ENCODE measurements around the gene DDX5.
"Not testable (repeated sequence)": the region's sequence is repeated elsewhere in the genome, so short reads cannot be mapped to it uniquely, and the experiment has no call there.

Gene DDX5

GRCh38 chr17:64508683-64509082 lies 2.6 kb upstream of the DDX5 start:
- DNase-seq, result no peak

GRCh38 chr17:64507413-64507782 lies 1.3 kb upstream of the DDX5 start:
- peak in 21 of 56 donors; percentile 2 to 60 (median 37) for DNase-seq

GRCh38 chr17:64506576-64507412 lies 705 bp upstream of the DDX5 start, which contains the start of gene CEP95:
Gene CEP95 (plus strand): TSS chr17:64506977. CDS start chr17:64507098, 121 bp downstream.
- DNase-seq, result peak; percentile 86 to 100 (median 97)

GRCh38 chr17:64505340-64506200 lies 519 bp downstream of the DDX5 start:
- DNase-seq, result peak in 55 of 56 donors; percentile 17 to 92 (median 79)

GRCh38 chr17:64504769-64505339 lies 1.2 kb downstream of the DDX5 start:
- peak in 3 of 56 donors; percentile 23 to 52 (median 49) for DNase-seq

- no peak for DNase-seq
These were observed 2.0 kb downstream of the DDX5 start for GRCh38 chr17:64503821-64504768.

- DNase-seq, result no peak
These were observed 2.7 kb downstream of the DDX5 start for GRCh38 chr17:64503341-64503740.

- DNase-seq, result no peak
These were observed 3.3 kb downstream of the DDX5 start for GRCh38 chr17:64502809-64503208.

GRCh38 chr17:64502021-64502420 lies 4.1 kb downstream of the DDX5 start:
- DNase-seq, result no peak

GRCh38 chr17:64500862-64501765 lies 5.0 kb downstream of the DDX5 start:
- DNase-seq, result no peak

- no peak for DNase-seq
These were observed 5.6 kb downstream of the DDX5 start for GRCh38 chr17:64500487-64500859.

GRCh38 chr17:64499805-64500486 lies 6.1 kb downstream of the DDX5 start:
- DNase-seq, result no peak

GRCh38 chr17:64498308-64499203 lies 7.5 kb downstream of the DDX5 start:
- no peak for DNase-seq

- peak in 1 of 56 donors; percentile 1 for DNase-seq
These were observed 8.5 kb downstream of the DDX5 start for GRCh38 chr17:64497565-64498035.

- DNase-seq, result peak in 55 of 56 donors; percentile 43 to 94 (median 83)
These were observed 9.1 kb downstream of the DDX5 start, which contains the start of gene POLG2 for GRCh38 chr17:64496786-64497564. Gene POLG2 (minus strand): TSS chr17:64497054. CDS start chr17:64496968, 86 bp downstream.

- peak in 4 of 56 donors; percentile 40 to 54 (median 44) for DNase-seq
These were observed 9.7 kb downstream of the DDX5 start for GRCh38 chr17:64496348-64496785.

GRCh38 chr17:64495300-64495699 lies 10.8 kb downstream of the DDX5 start:
- not testable (repeated sequence) for DNase-seq
